ENCODE data around the gene HSD11B1.
A peak's percentile ranks its signal among the peaks of the same experiment; 100 is the strongest.

Gene HSD11B1

DNA sequence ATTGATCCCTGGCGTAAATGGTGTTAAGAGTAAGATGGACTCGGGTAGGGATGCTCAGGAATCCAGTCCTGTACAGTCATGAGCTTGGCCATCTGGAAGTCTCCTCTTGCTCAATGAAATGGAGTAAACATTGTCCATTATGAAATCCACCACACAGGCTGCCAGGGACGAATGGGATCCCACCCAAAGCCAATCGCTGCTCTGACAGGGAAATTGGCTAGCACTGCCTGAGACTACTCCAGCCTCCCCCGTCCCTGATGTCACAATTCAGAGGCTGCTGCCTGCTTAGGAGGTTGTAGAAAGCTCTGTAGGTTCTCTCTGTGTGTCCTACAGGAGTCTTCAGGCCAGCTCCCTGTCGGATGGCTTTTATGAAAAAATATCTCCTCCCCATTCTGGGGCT lies at the start of gene HSD11B1:
Gene HSD11B1 (plus strand): TSS at position 263 of the 400 bp plus-strand sequence. CDS start 97 bp downstream, at position 360.
- Mint-ChIP-seq H3K9me3 (peaks cover 15% of the 10 kb centered on the region), H3K4me3 (peak within 1 kb of the TSS; percentile 20), H3K27me3 (no peaks in the 10 kb centered on the region), H3K27ac (peak within 1 kb of the TSS; percentile 57), H3K4me1 (ENCODE audit: low read depth) (peaks cover 83% of the 10 kb centered on the region), H3K36me3 (ENCODE audit: low read depth) (peaks cover 23% of the 10 kb centered on the region)
- intact Hi-C loops (cut with micrococcal nuclease) = no loop called here

DNA sequence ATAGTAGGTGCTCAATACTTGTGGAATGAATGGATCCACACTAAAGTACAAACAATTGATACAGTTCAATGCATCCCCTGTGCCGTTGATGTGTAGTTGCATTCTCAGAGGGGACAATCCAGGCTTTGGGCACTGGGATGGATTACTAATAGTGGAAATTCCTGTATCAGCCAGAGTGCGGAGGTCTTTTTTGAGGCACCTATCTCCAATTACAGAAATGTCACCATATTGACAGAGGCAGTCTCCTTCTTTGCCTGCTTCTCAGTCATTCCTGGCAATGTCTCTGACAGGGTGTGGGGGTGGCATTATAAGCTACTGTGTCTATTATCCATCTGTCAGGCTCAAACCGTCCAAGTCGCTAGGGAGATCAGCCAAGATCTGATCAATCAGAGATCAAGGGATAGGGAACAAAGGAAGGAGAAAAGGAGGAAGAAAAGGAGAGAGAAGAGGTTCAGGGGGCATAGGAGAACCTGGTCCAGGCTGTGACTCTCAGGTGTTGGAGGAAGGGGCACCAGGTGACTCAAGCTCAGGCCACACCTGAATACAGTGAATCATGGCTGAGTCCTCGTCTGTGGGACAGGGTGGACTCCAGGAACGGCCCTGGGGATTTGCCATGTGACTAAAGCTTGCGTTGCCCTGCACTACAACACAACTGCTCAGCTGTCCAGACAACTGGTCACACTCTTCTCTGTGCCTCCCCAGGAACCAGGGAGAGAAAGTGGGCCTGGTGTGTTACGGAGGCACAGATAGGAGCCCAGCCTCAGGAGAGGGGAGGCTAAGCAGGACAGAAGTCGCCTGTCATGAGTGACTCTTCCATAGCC lies 49.0 kb upstream of the HSD11B1 start:
- Mint-ChIP-seq H3K36me3 (ENCODE audit: low read depth) (no peaks in the 10 kb centered on the region), H3K4me3 (no peak overlapping the region), H3K27me3 (peaks cover 20% of the 10 kb centered on the region), H3K4me1 (ENCODE audit: low read depth) (peaks cover 88% of the 10 kb centered on the region), H3K27ac (no peak overlapping the region), H3K9me3 (no peaks in the 10 kb centered on the region)
- intact Hi-C loops (cut with micrococcal nuclease) = no loop called here

DNA sequence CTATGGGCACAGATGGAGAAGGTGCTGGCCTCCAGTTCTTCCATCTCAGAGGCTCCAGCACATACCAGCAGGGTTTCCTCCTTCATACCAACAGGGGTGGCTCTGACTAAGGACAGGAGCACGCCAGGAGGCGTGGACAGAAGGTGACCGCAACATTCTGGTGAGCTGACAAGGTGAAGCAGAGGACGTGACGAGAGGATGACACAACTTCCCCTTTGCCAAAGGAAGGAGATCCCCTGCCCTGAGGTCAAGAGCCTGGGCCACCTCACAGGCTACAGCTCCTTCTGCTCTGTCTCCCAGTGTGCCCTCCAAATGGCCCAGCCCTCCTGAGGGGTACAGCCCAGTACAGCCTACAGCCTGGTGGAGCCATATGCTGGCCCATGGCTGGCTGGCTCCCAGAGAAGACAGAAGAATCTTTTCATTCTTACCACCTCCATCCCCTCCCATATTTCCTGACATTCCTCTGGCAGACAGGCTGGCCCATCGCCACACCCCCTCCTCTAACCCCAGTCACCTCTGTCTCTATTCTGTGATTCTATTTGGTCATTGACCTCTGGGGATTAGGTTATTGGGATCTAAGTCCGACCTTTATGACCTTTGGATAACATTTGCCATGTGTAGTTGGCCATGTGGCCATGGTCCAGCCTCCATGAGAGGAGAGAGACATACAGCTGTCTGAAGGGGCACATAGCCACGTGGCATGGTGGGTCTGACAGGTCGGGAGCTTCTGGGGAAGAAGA lies 47.3 kb upstream of the HSD11B1 start:
- H3K9me3 Mint-ChIP-seq = no peaks in the 10 kb centered on the region
- H3K27ac Mint-ChIP-seq = peak overlapping the region; percentile 3
- intact Hi-C loops (cut with micrococcal nuclease) = no loop called here
- H3K36me3 Mint-ChIP-seq (ENCODE audit: low read depth) = no peaks in the 10 kb centered on the region
- peaks cover 74% of the 10 kb centered on the region for H3K4me1 Mint-ChIP-seq (ENCODE audit: low read depth)
- H3K4me3 Mint-ChIP-seq = no peak overlapping the region
- H3K27me3 Mint-ChIP-seq = peaks cover 20% of the 10 kb centered on the region

GRCh38 chr1:209657918-209658317 lies 46.7 kb upstream of the HSD11B1 start:
- H3K4me1 Mint-ChIP-seq (ENCODE audit: low read depth) = peaks cover 68% of the 10 kb centered on the region
- intact Hi-C loops (cut with micrococcal nuclease) = no loop called here
- H3K4me3 Mint-ChIP-seq = no peak overlapping the region
- no peak overlapping the region for H3K27ac Mint-ChIP-seq
- H3K9me3 Mint-ChIP-seq = no peaks in the 10 kb centered on the region
- peaks cover 21% of the 10 kb centered on the region for H3K27me3 Mint-ChIP-seq
- H3K36me3 Mint-ChIP-seq (ENCODE audit: low read depth) = no peaks in the 10 kb centered on the region

DNA sequence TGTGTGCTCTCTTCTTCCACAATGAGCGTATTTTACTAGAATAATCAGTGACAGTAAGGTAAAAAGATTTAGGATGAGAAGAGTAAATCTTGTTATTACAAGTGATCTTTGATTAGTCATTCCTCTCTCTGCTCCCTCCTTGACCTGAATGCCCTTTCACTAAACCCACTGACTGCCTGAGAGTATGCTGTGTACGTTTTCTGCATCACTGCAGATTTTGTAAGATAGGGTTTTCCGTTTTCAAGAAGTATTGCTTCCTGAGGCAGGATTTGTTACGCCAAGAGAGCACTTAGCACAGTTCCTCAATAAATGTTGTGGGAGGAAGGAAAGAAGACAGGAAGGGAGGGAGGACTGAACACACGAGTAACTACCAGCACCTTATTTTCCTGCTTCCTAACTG lies 44.7 kb upstream of the HSD11B1 start:
- Mint-ChIP-seq H3K4me3 (no peak overlapping the region), H3K27me3 (peaks cover 18% of the 10 kb centered on the region), H3K27ac (no peak overlapping the region), H3K36me3 (ENCODE audit: low read depth) (peaks cover 4% of the 10 kb centered on the region), H3K4me1 (ENCODE audit: low read depth) (peaks cover 57% of the 10 kb centered on the region), H3K9me3 (no peaks in the 10 kb centered on the region)
- intact Hi-C loops (cut with micrococcal nuclease) = no loop called here

DNA sequence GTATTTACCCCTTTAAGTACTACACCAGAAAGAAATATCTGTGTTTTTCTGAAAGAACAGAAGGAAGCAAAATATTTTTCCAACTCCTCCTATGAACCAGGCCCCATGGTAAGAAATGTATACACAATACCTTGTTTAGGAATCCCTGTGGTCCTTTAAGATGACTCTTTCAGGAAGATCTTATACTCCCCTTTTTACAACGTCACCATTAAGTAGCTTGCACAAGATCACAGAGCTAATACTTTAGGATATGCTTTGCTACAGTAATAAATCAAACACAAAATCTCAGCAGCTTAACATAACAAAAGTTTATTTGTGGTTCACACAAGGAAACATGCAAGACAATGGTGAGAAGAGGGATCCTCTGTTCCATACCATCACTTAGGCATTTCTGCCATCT lies 43.6 kb upstream of the HSD11B1 start:
- Mint-ChIP-seq H3K9me3 (no peaks in the 10 kb centered on the region), H3K4me1 (ENCODE audit: low read depth) (peaks cover 51% of the 10 kb centered on the region), H3K36me3 (ENCODE audit: low read depth) (peaks cover 4% of the 10 kb centered on the region), H3K27ac (no peak overlapping the region), H3K27me3 (peaks cover 19% of the 10 kb centered on the region), H3K4me3 (no peak overlapping the region)
- intact Hi-C loops (cut with micrococcal nuclease) = no loop called here

DNA sequence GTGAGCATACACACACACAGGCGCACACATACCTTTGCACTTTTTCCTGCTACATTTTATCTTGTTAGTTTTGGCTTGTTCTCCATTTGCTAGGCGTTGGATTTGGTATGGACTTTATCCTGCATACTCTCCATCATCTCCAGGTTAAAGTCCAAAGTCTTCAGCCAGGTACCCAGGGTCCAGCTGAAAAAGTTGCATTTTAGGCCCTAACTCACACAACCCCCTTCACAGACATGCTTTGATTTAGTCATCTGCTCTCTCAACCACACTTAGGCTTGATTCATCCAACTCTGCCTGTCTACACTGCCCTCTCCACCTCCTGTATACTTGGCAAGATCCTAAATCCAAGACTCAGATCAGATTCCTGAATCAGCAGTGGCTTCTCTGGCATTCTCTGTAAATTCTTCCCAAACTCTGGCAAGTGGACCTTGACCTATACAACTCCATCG lies 41.7 kb upstream of the HSD11B1 start:
- Mint-ChIP-seq H3K4me1 (ENCODE audit: low read depth) (peaks cover 36% of the 10 kb centered on the region), H3K4me3 (no peak overlapping the region), H3K9me3 (no peaks in the 10 kb centered on the region), H3K27ac (no peak overlapping the region), H3K27me3 (peaks cover 16% of the 10 kb centered on the region), H3K36me3 (ENCODE audit: low read depth) (peaks cover 4% of the 10 kb centered on the region)
- intact Hi-C loops (cut with micrococcal nuclease) = no loop called here

DNA sequence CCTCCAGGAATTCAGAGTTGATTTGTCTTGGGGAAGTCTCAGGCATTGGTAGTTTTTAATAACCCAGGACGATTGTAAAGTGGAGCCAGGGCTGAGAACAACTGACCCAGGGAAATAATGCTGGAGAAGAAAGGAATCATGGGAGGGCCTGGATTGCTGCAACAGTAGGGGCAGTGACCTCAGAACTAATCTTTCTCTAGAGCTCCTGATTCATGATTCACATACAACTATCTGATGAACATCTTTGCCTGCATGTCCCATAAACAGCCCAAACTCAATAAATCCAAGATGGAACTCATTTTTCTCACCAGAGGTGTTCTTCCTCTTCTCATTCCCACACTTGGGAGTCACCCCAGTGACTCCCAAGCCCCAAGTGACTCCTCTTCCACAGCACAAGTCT lies 37.5 kb upstream of the HSD11B1 start:
- H3K9me3 Mint-ChIP-seq = no peaks in the 10 kb centered on the region
- peaks cover 4% of the 10 kb centered on the region for H3K36me3 Mint-ChIP-seq (ENCODE audit: low read depth)
- H3K4me3 Mint-ChIP-seq = no peak overlapping the region
- peaks cover 26% of the 10 kb centered on the region for H3K4me1 Mint-ChIP-seq (ENCODE audit: low read depth)
- intact Hi-C loops (cut with micrococcal nuclease) = no loop called here
- no peak overlapping the region for H3K27ac Mint-ChIP-seq
- peaks cover 20% of the 10 kb centered on the region for H3K27me3 Mint-ChIP-seq

DNA sequence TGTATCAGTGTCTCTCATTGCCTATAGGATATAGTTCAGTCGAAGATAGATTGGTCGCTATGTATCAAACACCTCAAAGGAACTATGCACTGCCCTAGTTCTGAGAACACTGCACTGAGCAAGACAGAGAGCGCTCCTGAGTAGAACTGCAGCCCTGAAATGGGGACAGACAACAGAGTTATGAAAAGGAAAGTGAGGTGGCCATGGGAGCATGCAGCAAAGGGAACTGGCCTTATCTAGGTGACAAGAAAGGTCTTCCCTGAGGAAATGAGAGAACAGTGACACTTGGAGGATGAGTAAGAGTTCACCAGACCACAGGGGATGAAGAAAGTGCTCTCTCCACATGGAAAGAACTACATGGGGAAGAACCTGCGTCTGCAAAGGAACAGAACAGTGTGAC lies 36.9 kb upstream of the HSD11B1 start:
- Mint-ChIP-seq H3K27ac (no peak overlapping the region), H3K36me3 (ENCODE audit: low read depth) (peaks cover 4% of the 10 kb centered on the region), H3K4me3 (no peak overlapping the region), H3K27me3 (peaks cover 20% of the 10 kb centered on the region), H3K4me1 (ENCODE audit: low read depth) (peaks cover 27% of the 10 kb centered on the region), H3K9me3 (no peaks in the 10 kb centered on the region)
- intact Hi-C loops (cut with micrococcal nuclease) = no loop called here

DNA sequence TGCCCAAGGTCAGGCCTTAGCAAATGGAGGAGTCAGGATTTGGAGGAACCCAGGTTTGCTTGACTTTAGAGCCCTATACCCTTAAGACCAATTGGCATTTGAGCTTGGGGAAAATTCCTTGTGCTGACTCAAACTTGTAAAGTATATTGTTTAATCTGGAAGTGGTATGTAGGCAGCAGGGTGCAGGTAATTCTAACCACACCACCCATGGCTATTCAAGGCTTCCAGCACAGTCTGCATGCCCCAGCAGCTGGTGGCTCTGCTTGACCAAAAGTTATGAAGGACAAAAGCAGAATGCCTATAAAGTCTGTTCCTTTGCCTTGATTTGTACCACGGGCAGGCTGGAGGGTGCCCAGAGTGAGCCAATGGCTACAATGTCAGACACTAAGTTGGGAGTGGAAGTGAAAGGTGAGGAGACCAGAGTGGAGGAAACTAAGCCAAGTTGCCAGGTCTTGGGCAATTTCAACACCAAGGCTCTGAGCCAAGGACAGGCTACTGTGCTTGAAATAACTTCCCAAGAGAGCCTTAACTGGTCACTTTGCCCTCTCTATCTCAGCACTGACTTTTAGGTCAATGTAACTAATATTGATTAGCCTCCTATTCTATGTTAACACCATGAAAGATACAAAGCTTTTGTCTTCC lies 34.1 kb upstream of the HSD11B1 start:
- intact Hi-C loops (cut with micrococcal nuclease) = loop anchor here (5.0 kb wide), 1 partner anchor 43 kb away; no protein-coding TSS in a partner anchor
- no peak overlapping the region for H3K4me3 Mint-ChIP-seq
- no peak overlapping the region for H3K27ac Mint-ChIP-seq
- no peaks in the 10 kb centered on the region for H3K9me3 Mint-ChIP-seq
- no peaks in the 10 kb centered on the region for H3K36me3 Mint-ChIP-seq (ENCODE audit: low read depth)
- H3K27me3 Mint-ChIP-seq = peaks cover 22% of the 10 kb centered on the region
- H3K4me1 Mint-ChIP-seq (ENCODE audit: low read depth) = peaks cover 43% of the 10 kb centered on the region

DNA sequence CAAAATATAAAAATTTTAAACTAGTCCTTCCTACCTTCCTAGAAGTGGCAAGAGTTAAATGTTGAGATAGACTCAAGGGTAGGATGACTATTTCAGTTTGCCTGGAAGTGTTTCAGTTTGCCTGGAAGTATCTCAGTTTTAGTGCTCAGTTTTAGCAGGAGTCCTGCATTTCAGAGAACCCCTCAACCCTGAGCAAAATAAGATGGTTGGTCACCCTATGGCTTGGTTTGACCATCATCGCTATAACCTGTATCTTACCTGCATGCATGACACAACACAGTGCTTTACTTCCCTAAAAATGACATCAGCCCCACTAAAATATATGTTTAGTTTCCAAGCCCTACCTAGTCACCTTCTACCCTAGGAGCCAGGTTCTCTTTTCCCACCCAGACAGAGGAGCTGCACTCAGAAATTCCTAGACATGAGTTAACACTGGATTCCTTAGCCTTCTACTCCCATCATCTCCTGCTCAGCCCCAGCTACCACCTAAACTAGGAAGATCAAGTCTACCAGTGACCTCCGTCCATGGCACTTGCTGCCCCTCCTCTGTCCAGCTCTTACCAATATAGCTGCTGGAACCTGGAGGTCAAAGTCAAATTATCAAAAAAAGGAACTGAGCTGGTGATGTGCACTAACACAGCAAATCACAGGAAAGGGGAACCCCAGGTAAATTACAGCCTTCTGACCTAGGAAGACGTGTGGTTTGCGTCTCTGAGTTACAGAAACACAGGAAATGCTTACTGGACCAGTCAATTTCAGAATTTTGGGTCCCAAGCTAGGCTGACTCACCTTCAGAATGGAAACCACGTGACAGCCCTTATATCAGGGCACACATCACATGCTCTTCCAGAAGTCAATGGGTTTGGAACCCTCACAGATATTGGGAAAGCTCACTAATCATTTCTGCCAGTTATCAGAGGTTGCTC lies 31.7 kb upstream of the HSD11B1 start:
- Mint-ChIP-seq H3K4me3 (no peak overlapping the region), H3K4me1 (ENCODE audit: low read depth) (peaks cover 64% of the 10 kb centered on the region), H3K27me3 (peaks cover 42% of the 10 kb centered on the region), H3K27ac (peak overlapping the region; percentile 7), H3K36me3 (ENCODE audit: low read depth) (no peaks in the 10 kb centered on the region), H3K9me3 (no peaks in the 10 kb centered on the region)
- intact Hi-C loops (cut with micrococcal nuclease) = loop anchor here (5.0 kb wide), 1 partner anchor 46 kb away; no protein-coding TSS in a partner anchor

DNA sequence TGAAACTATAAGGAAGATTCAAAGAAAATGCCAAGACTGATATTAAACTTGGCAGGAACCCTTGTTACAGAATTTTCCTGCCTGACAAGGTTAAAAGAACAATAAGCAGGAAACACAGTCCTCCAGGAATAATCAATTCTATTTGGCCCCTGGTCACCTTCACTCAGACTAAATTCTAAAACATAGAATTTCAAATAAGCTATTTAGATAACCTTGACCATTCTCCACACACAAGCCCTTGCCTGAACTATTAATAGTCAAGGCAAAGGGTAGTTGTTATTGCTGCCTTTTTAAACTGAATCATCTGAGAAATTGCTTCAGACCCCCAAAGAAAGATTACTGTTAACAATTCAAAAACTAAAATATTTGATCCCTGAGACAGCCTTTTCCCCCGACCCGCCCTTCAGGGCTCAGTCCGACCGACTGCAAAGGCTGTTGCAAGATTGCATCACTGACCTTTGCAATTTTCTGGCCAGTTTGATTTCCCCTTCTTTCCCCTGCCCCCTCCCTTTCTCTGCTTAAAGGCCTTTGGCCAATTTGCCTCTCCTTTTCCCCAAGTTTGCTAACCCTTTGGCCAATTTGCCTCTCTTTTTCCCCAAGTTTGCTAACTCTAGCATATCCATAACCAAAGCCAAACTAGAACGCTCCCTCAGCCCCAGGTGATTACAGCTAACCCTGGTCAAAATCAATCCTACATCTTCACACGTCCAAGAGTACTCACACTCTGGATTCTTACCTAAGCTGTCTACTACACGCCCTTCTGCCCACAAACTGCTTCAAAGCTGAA lies 30.8 kb upstream of the HSD11B1 start:
- intact Hi-C loops (cut with micrococcal nuclease) = loop anchor here (5.0 kb wide), 1 partner anchor 47 kb away; no protein-coding TSS in a partner anchor
- H3K36me3 Mint-ChIP-seq (ENCODE audit: low read depth) = no peaks in the 10 kb centered on the region
- H3K27me3 Mint-ChIP-seq = peaks cover 49% of the 10 kb centered on the region
- H3K27ac Mint-ChIP-seq = no peak overlapping the region
- no peaks in the 10 kb centered on the region for H3K9me3 Mint-ChIP-seq
- H3K4me3 Mint-ChIP-seq = no peak overlapping the region
- H3K4me1 Mint-ChIP-seq (ENCODE audit: low read depth) = peaks cover 65% of the 10 kb centered on the region
